Body of pancreas (tissue), 4 donors: ENCODE results near the gene LTB4R2. TPM values are rescaled to one million over a fixed set of nuclear protein-coding genes. Genes with fewer than 3 reads are reported as not detected.

Source experiments
- ATAC-seq: fragments of 150-250 bp; one replicate; pipeline ENCODE4 v1.9.1; 2016
- DNase-seq, 4 donors: peaks; one replicate each; pipeline ENCODE4 v3.0.0-alpha.2; 2019
- H3K27ac ChIP-seq, 4 donors: fragments of 200-600 bp; sonication (generic); 1 replicate in 3 of 4; 2 replicates in 1 of 4; pipeline versions ENCODE4 v1.5.1 to v1.6.1; 2016 to 2019; ENCODE audit warnings: mild to moderate bottlenecking in 1 of 4, mixed read lengths in 1 of 4, moderate library complexity in 1 of 4
- H3K27me3 ChIP-seq, 2 donors: fragments of 200-600 bp; sonication (generic); one replicate each; pipeline ENCODE4 v1.6.0; 2016; ENCODE audit warnings: mild to moderate bottlenecking in 1 of 2
- H3K36me3 ChIP-seq, 2 donors: fragments of 200-600 bp; sonication (generic); replicated peaks in 1 of 2; 2 replicates each; pipeline ENCODE4 v1.5.1; 2016; ENCODE audit warnings: low read depth in 2 of 2; ENCODE audit not compliant: insufficient read depth in 1 of 2
- H3K4me1 ChIP-seq: fragments of 200-600 bp; sonication (generic); one replicate; pipeline ENCODE4 v1.6.0; 2016
- H3K4me3 ChIP-seq, 2 donors: fragments of 200-600 bp; sonication (generic); 1 replicate in 1 of 2; 2 replicates in 1 of 2; pipeline ENCODE4 v1.5.1; 2016 to 2019
- H3K9me3 ChIP-seq, 3 donors: fragments of 200-600 bp; sonication (generic); 1 replicate in 2 of 3; 2 replicates in 1 of 3; pipeline ENCODE4 v1.5.1; 2016
- POLR2A ChIP-seq, 3 donors: fragments of 450-650 bp; IDR thresholded peaks; one replicate each; pipeline ENCODE4 v1.6.1; 2016; ENCODE audit warnings: antibody characterized with exemption in 3 of 3, mild to moderate bottlenecking in 2 of 3
- WGBS, 2 donors: methylation state at CpG; one replicate each; pipeline ENCODE4 v1.1.5; 2017; 5-methylcytosine and 5-hydroxymethylcytosine counted together
- intact Hi-C: fragments of 100-400 bp; cut with DNase I; formaldehyde crosslinking; loops from one replicate; pipeline ENCODE4 v1.15.1; 2023
- total RNA-seq, 2 donors: library from RNA; depleted of rRNA; stranded (reverse); fragments of >200 nt; gene quantifications; one replicate each; pipeline ENCODE4 v1.1.0, GENCODE V29; 2016
- TF ChIP-seq, protein P1 (sequence below), 7 experiments: fragments of 450-650 bp in 4 of 7; fragments of 200-600 bp in 3 of 7; sonication (generic) in 3 of 7; IDR thresholded peaks; one replicate each; pipeline ENCODE4 v1.5.1; 2016 to 2019; ENCODE audit warnings: antibody characterized with exemption in 7 of 7

Gene LTB4R2
- total RNA-seq, 2 donors from 2014 or later, result 10.9 to 31.3 TPM

DNA sequence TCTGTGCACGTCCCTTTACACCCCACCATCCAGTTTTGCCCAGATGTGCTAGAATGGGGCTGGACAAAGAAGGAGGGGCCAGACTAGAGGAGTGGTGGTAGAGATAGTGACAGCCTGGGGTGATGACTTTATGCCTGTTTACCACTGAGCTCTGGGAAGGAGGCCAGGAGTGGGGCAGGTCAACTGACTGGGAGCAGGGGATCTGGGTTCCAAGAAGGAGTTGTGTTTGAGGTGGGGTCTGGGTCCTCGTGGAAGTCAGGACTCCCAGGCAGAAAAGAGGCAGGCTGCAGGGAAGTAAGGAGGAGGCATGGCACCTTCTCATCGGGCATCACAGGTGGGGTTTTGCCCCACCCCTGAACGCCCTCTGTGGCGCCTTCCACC is 315 bp downstream of the LTB4R2 start:
- DNase-seq (peak in 1 of 4 donors; percentile 50), ATAC-seq (no peak)
- TF ChIP-seq, protein P1, sequence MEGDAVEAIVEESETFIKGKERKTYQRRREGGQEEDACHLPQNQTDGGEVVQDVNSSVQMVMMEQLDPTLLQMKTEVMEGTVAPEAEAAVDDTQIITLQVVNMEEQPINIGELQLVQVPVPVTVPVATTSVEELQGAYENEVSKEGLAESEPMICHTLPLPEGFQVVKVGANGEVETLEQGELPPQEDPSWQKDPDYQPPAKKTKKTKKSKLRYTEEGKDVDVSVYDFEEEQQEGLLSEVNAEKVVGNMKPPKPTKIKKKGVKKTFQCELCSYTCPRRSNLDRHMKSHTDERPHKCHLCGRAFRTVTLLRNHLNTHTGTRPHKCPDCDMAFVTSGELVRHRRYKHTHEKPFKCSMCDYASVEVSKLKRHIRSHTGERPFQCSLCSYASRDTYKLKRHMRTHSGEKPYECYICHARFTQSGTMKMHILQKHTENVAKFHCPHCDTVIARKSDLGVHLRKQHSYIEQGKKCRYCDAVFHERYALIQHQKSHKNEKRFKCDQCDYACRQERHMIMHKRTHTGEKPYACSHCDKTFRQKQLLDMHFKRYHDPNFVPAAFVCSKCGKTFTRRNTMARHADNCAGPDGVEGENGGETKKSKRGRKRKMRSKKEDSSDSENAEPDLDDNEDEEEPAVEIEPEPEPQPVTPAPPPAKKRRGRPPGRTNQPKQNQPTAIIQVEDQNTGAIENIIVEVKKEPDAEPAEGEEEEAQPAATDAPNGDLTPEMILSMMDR (IDR thresholded peaks at IDR 0.05), result no peak
- no peak for TF ChIP-seq POLR2A (IDR thresholded peaks at IDR 0.05)

GRCh38 chr14:24310646-24311604 is 985 bp downstream of the LTB4R2 start, which contains the start of gene LTB4R:
LTB4R (plus strand) TSS chr14:24311502; CDS start chr14:24315652, 4,150 bp downstream.
- DNase-seq (peak; percentile 84 to 89 (median 87)), ATAC-seq (peak; percentile 85)
- WGBS, 2 donors, result 10 to 12% methylated on average over 10 to 86 of the region's 99 CpGs
- intact Hi-C loops, result no loop called here
- Histone ChIP-seq H3K27ac (peak within 1 kb of the TSS; percentile 79 to 91 (median 86)), H3K27me3 (no peaks in the 10 kb centered on the region), H3K4me1 (peaks cover 64% of the 10 kb centered on the region), H3K9me3 (no peaks in the 10 kb centered on the region), H3K4me3 (no peak within 1 kb of the TSS), H3K36me3 (peaks cover 0 to 2% of the 10 kb centered on the region in 2 donors)
- TF ChIP-seq POLR2A (IDR thresholded peaks at IDR 0.05), result peak; percentile 57 to 72 (median 59)
- TF ChIP-seq, protein P1 (IDR thresholded peaks at IDR 0.05), result peak; percentile 14 to 67 (median 50)

More for the DNA sequence above, 315 bp downstream of the LTB4R2 start:
- Histone ChIP-seq H3K27ac (peak overlapping the region; percentile 79 to 91 (median 86)), H3K36me3 (peaks cover 0 to 6% of the 10 kb centered on the region in 2 donors), H3K27me3 (no peaks in the 10 kb centered on the region), H3K4me3 (no peak overlapping the region), H3K9me3 (no peaks in the 10 kb centered on the region), H3K4me1 (peaks cover 62% of the 10 kb centered on the region)
- intact Hi-C loops, result no loop called here
- WGBS, 2 donors, result 24 to 30% methylated on average over 4 to 5 of the region's 5 CpGs

GRCh38 chr14:24311837-24312615 is 2.1 kb downstream of the LTB4R2 start:
- Histone ChIP-seq H3K36me3 (no peaks in the 10 kb centered on the region), H3K27me3 (no peaks in the 10 kb centered on the region), H3K4me3 (no peak overlapping the region), H3K4me1 (peaks cover 61% of the 10 kb centered on the region), H3K27ac (peak overlapping the region; percentile 79 to 91 (median 86)), H3K9me3 (no peaks in the 10 kb centered on the region)
- TF ChIP-seq POLR2A (IDR thresholded peaks at IDR 0.05), result no peak
- TF ChIP-seq, protein P1 (IDR thresholded peaks at IDR 0.05), result no peak
- DNase-seq, result peak in 1 of 4 donors; percentile 56
- 80 to 88% methylated on average over 1 of the region's 1 CpG for WGBS, 2 donors
- intact Hi-C loops, result no loop called here
- no peak for ATAC-seq

- no peaks in the 10 kb centered on the region for H3K9me3 ChIP-seq
- H3K4me3 ChIP-seq, result no peak overlapping the region
- no peaks in the 10 kb centered on the region for H3K27me3 ChIP-seq
- DNase-seq (peak in 1 of 4 donors; percentile 72), ATAC-seq (no peak)
- peaks cover 52% of the 10 kb centered on the region for H3K4me1 ChIP-seq
- TF ChIP-seq POLR2A (IDR thresholded peaks at IDR 0.05), result no peak
- TF ChIP-seq, protein P1 (IDR thresholded peaks at IDR 0.05), result no peak
- intact Hi-C loops, result no loop called here
- H3K36me3 ChIP-seq, result no peaks in the 10 kb centered on the region
- WGBS, 2 donors, result 69 to 87% methylated on average over 8 to 9 of the region's 9 CpGs
- peak overlapping the region in 1 of 4 donors; percentile 88 for H3K27ac ChIP-seq
These were observed 3.0 kb downstream of the LTB4R2 start for GRCh38 chr14:24312736-24313507.
